Endothelial cell of umbilical vein (primary cell): ENCODE results near the gene STARD5. TPM values are rescaled to one million over a fixed set of nuclear protein-coding genes. Genes with fewer than 3 reads are reported as not detected.

Experiments
- BruUV-seq: library from RNA; stranded (reverse); fragments of 400-500 nt; replicated peaks from 2 replicates; lab custom pipeline; 2021; lab: Mats Ljungman, UMichigan
- CTCF ChIA-PET: fragments of 300-600, 350-600 bp; sonication (Branson Sonifier 250); formaldehyde crosslinking; loops from one replicate; lab custom pipeline; 2021; ENCODE audit warnings: antibody characterized with exemption, inconsistent platforms; lab: Charles Lee
- POLR2A ChIA-PET: fragments of 300-600, 350-600 bp; sonication (Branson Sonifier 250); formaldehyde crosslinking; loops from one replicate; lab custom pipeline; 2021; ENCODE audit warnings: antibody characterized with exemption, inconsistent platforms; lab: Charles Lee
- DNase-seq: peaks from one replicate; pipeline ENCODE4 v3.0.0-alpha.2; 2011; ENCODE audit warnings: low read depth, low spot score
- FAIRE-seq: peaks from 2 replicates; lab custom pipeline; 2011; peaks lifted over from hg19 to GRCh38; lab: Jason Lieb, UNC
- H2AFZ ChIP-seq: 2 replicates; pipeline ENCODE4 v1.6.0; 2012; ENCODE audit warnings: low read depth, low read length, control low read depth, inconsistent platforms
- H3K27ac ChIP-seq: 2 replicates; pipeline ENCODE4 v1.5.1; 2011; ENCODE audit warnings: low read depth, mild to moderate bottlenecking, control low read depth, low read length, moderate library complexity; ENCODE audit not compliant: insufficient read depth
- H3K27me3 ChIP-seq, 2 experiments: 2 replicates each; pipeline versions ENCODE4 v1.6.0 to v1.6.1; 2011; ENCODE audit warnings: low read length in 2 of 2, mixed read lengths in 1 of 2; ENCODE audit not compliant: control insufficient read depth in 2 of 2, insufficient read depth in 2 of 2
- H3K36me3 ChIP-seq, 2 experiments: 2 replicates in 1 of 2; 3 replicates in 1 of 2; pipeline ENCODE4 v1.5.1; 2011; ENCODE audit warnings: low read length in 2 of 2, mild to moderate bottlenecking in 1 of 2, moderate library complexity in 1 of 2; ENCODE audit not compliant: control insufficient read depth in 2 of 2, insufficient read depth in 2 of 2; ENCODE audit errors: extremely low read depth in 1 of 2
- H3K4me1 ChIP-seq: 3 replicates; pipeline ENCODE4 v1.5.1; 2011; ENCODE audit warnings: mild to moderate bottlenecking, low read length; ENCODE audit not compliant: control insufficient read depth, insufficient read depth; ENCODE audit errors: extremely low read depth
- H3K4me2 ChIP-seq: 2 replicates; pipeline ENCODE4 v1.6.1; 2011; ENCODE audit warnings: low read length, control low read depth, mixed read lengths; ENCODE audit not compliant: insufficient read depth
- H3K4me3 ChIP-seq, 3 experiments: fragments of 200-600 bp in 1 of 3; sonication (generic), shearing (Covaris generic) in 1 of 3; replicated peaks in 1 of 3; 2 replicates each; pipeline ENCODE4 v1.5.1; 2011 to 2016; ENCODE audit warnings: control low read depth in 3 of 3, low read length in 3 of 3, mild to moderate bottlenecking in 2 of 3, inconsistent platforms in 1 of 3, low read depth in 1 of 3, moderate library complexity in 1 of 3; ENCODE audit not compliant: insufficient read depth in 1 of 3
- H3K79me2 ChIP-seq: 2 replicates; pipeline ENCODE4 v1.6.0; 2012; ENCODE audit warnings: low read length, inconsistent platforms; ENCODE audit not compliant: control insufficient read depth, insufficient read depth
- H3K9ac ChIP-seq: replicated peaks from 2 replicates; pipeline ENCODE3; 2011; ENCODE audit warnings: low read length, control low read depth; ENCODE audit not compliant: insufficient read depth; ENCODE audit errors: extremely low read depth
- H3K9me1 ChIP-seq: replicated peaks from 3 replicates; pipeline ENCODE4 v1.6.0; 2011; ENCODE audit warnings: mild to moderate bottlenecking, low read length; ENCODE audit not compliant: control insufficient read depth, insufficient read depth; ENCODE audit errors: extremely low read depth
- H3K9me3 ChIP-seq: replicated peaks from 2 replicates; pipeline ENCODE4 v1.5.1; 2012; ENCODE audit warnings: low read length, inconsistent platforms; ENCODE audit not compliant: control insufficient read depth, insufficient read depth
- H4K20me1 ChIP-seq: replicated peaks from 2 replicates; pipeline ENCODE3; 2011; ENCODE audit warnings: mild to moderate bottlenecking, low read length; ENCODE audit not compliant: control insufficient read depth, insufficient read depth; ENCODE audit errors: extremely low read depth
- EZH2 ChIP-seq: IDR thresholded peaks from 2 replicates; pipeline ENCODE4 v1.6.1; 2012; ENCODE audit warnings: borderline replicate concordance, low read depth, mild to moderate bottlenecking, moderate library complexity, low read length, inconsistent platforms; ENCODE audit not compliant: severe bottlenecking
- FOS ChIP-seq: IDR thresholded peaks from 2 replicates; pipeline ENCODE4 v1.6.1; 2011; ENCODE audit warnings: mild to moderate bottlenecking, low read length, moderate library complexity, borderline replicate concordance; ENCODE audit not compliant: insufficient read depth
- GATA2 ChIP-seq: IDR thresholded peaks from 2 replicates; pipeline ENCODE4 v1.7.0; 2011; ENCODE audit warnings: low read depth, mild to moderate bottlenecking, moderate library complexity, mixed read lengths, low read length; ENCODE audit not compliant: insufficient read length, insufficient read depth
- JUN ChIP-seq: IDR thresholded peaks from 2 replicates; pipeline ENCODE4 v1.6.1; 2011; ENCODE audit warnings: borderline replicate concordance, low read depth; ENCODE audit not compliant: insufficient read length, insufficient read depth
- MYC ChIP-seq: IDR thresholded peaks from one replicate; pipeline ENCODE4 v1.6.1; 2011; ENCODE audit warnings: mild to moderate bottlenecking, low read depth, low read length
- POLR2A ChIP-seq: IDR thresholded peaks from 2 replicates; pipeline ENCODE4 v1.6.1; 2012; ENCODE audit warnings: low read depth, mild to moderate bottlenecking, control low read depth, low read length
- POLR2AphosphoS5 ChIP-seq: IDR thresholded peaks from 2 replicates; pipeline ENCODE4 v1.6.1; 2012; ENCODE audit warnings: low read depth, mild to moderate bottlenecking, control low read depth, low read length, moderate library complexity; ENCODE audit not compliant: insufficient read depth
- dilution Hi-C: fragments of 300-500 bp; cut with MboI; formaldehyde crosslinking; loops from one replicate; pipeline ENCODE4 v1.15.0; 2019; ENCODE audit warnings: low sequenced_read_pairs; ENCODE audit not compliant: extremely low pct_ligation_motif_present
- intact Hi-C: fragments of 100-400 bp; cut with micrococcal nuclease; formaldehyde crosslinking; loops from one replicate; pipeline ENCODE4 v1.10.0; 2022
- polyA plus RNA-seq, 4 experiments: library from polyadenylated mRNA; depleted of rRNA in 3 of 4; stranded (reverse) in 3 of 4; unstranded in 1 of 4; fragments of >200 nt; gene quantifications; 2 replicates each; pipeline versions ENCODE4 v1.2.1 to v1.2.3, GENCODE V29; 2011 to 2012; ENCODE audit warnings: missing spikeins in 1 of 4
- total RNA-seq: library from RNA; stranded (reverse); gene quantifications from 2 replicates; pipeline ENCODE4 v1.2.3, GENCODE V29; 2021
- TF ChIP-seq, protein P1 (sequence below), 2 donors: IDR thresholded peaks; 1 replicate in 1 of 2; 2 replicates in 1 of 2; pipeline ENCODE4 v1.5.1; 2011; ENCODE audit warnings: low read length in 2 of 2, mild to moderate bottlenecking in 2 of 2, moderate library complexity in 2 of 2, control low read depth in 1 of 2, inconsistent platforms in 1 of 2, low read depth in 1 of 2; ENCODE audit not compliant: insufficient read depth in 1 of 2; ENCODE audit errors: extremely low read depth in 1 of 2
- TF ChIP-seq, protein P2 (sequence below): IDR thresholded peaks from 2 replicates; pipeline ENCODE4 v1.6.1; 2011; ENCODE audit not compliant: insufficient read depth, insufficient read length

The STARD5 gene
- total and polyA plus RNA-seq, 2 donors (not counting 3 experiments of a cell fraction or from before 2014, with no cell fraction given): 2.2 to 3.0 TPM

DNA sequence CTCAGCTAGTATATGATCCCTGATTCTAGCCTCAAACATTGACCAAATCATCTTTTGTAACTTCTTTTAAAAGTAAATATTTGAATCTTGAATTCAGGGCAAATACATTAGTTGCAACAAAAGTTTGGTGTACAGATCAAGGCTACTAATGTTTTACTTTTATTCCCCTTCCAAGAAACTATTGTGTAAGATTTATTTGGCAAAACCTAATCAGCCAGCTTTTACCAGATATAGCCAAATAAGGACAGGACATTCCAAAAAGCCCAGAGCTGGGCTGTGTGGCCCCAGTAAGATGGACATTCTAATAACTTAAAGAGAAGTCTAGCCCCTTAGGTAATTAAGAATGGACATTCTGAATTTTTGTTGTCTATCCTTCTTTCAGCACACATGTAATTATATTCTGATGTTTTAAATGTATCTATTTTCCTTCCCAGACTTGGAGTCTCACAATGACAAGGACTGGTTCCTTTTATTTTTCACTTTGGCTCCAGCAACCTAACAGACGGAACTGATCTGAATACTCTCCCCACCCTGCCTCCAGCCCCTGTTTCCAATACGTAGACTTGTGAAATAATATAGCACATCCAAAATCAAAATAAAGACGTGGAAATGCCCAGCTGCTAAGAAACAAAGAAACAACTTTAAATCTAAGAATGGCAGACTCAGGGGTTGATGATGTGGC, 48.1 kb downstream of the STARD5 start:
- Histone ChIP-seq H3K79me2 (no peaks in the 10 kb centered on the region), H3K4me2 (no peak overlapping the region), H3K9ac (no peak overlapping the region), H3K4me1 (no peaks in the 10 kb centered on the region), H4K20me1 (no peaks in the 10 kb centered on the region), H3K36me3 (no peaks in the 10 kb centered on the region), H3K9me3 (no peaks in the 10 kb centered on the region), H3K4me3 (no peak overlapping the region), H3K9me1 (no peaks in the 10 kb centered on the region), H3K27me3 (peaks cover 6 to 12% of the 10 kb centered on the region in 2 experiments), H3K27ac (no peak overlapping the region), H2AFZ (no peak overlapping the region)
- CTCF ChIA-PET: interaction anchor here (0.6 to 5.5 kb wide), 31 partner anchors 8 to 665 kb away, joined by 3 to 142 read pairs (median 5); partner anchors contain the start of gene STARD5
- no TSS peak for BruUV-seq
- dilution Hi-C loops: no loop called here
- FAIRE-seq: no peak
- intact Hi-C loops: loop anchor here (1.0 to 10.0 kb wide), 5 partner anchors 60 to 769 kb away; partner anchors contain the start of gene MEX3B
- no peak for TF ChIP-seq JUN
- no peak for TF ChIP-seq EZH2
- TF ChIP-seq, protein P1, sequence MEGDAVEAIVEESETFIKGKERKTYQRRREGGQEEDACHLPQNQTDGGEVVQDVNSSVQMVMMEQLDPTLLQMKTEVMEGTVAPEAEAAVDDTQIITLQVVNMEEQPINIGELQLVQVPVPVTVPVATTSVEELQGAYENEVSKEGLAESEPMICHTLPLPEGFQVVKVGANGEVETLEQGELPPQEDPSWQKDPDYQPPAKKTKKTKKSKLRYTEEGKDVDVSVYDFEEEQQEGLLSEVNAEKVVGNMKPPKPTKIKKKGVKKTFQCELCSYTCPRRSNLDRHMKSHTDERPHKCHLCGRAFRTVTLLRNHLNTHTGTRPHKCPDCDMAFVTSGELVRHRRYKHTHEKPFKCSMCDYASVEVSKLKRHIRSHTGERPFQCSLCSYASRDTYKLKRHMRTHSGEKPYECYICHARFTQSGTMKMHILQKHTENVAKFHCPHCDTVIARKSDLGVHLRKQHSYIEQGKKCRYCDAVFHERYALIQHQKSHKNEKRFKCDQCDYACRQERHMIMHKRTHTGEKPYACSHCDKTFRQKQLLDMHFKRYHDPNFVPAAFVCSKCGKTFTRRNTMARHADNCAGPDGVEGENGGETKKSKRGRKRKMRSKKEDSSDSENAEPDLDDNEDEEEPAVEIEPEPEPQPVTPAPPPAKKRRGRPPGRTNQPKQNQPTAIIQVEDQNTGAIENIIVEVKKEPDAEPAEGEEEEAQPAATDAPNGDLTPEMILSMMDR (IDR thresholded peaks at IDR 0.05; ENCODE audit: extremely low read depth in 1 of 2, insufficient read depth in 1 of 2, low read depth in 1 of 2, low read length in 2 of 2): no peak
- no peak for TF ChIP-seq FOS
- TF ChIP-seq, protein P2, sequence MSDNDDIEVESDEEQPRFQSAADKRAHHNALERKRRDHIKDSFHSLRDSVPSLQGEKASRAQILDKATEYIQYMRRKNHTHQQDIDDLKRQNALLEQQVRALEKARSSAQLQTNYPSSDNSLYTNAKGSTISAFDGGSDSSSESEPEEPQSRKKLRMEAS: no peak
- TF ChIP-seq POLR2AphosphoS5: no peak
- TF ChIP-seq POLR2A: no peak
- TF ChIP-seq MYC: no peak
- no peak for TF ChIP-seq GATA2
- no peak for DNase-seq
- POLR2A ChIA-PET: no interaction called here
